ENCODE measurements around the gene ORAI3.

DNA sequence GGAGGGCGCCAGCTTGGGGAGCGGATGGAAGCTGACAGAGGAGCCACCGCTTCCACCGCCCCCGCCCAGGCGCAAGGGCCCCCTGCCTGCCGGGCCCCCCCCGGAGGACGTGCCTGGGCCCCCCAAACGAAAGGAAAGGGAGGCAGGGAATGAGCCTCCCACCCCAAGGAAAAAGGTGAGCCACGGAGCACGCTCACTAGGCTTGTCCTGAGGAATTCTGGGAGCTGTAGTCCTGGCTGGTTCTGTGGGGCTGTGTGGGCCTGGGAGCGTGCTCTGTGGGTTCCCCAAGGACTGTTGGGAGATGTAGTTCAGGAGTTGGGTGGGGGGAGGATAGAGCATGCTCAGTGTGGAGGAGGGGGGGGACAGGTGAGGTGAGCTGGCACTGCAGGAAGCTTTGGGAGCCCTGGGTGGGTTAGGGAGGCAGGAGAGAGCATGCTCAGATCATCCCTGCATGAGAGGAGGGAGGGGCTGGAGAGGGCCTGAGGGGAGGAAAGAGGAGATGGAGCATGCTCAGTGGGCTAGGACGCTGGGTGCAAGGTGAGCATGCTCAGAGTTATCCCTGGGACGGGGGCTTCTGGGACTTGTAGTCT lies 21.0 kb upstream of the ORAI3 start:
- TF ChIP-seq, protein P1, sequence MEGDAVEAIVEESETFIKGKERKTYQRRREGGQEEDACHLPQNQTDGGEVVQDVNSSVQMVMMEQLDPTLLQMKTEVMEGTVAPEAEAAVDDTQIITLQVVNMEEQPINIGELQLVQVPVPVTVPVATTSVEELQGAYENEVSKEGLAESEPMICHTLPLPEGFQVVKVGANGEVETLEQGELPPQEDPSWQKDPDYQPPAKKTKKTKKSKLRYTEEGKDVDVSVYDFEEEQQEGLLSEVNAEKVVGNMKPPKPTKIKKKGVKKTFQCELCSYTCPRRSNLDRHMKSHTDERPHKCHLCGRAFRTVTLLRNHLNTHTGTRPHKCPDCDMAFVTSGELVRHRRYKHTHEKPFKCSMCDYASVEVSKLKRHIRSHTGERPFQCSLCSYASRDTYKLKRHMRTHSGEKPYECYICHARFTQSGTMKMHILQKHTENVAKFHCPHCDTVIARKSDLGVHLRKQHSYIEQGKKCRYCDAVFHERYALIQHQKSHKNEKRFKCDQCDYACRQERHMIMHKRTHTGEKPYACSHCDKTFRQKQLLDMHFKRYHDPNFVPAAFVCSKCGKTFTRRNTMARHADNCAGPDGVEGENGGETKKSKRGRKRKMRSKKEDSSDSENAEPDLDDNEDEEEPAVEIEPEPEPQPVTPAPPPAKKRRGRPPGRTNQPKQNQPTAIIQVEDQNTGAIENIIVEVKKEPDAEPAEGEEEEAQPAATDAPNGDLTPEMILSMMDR (IDR thresholded peaks at IDR 0.05; ENCODE audit: borderline replicate concordance, extremely low read depth, low read length, poor library complexity, severe bottlenecking), result no peak
- TF ChIP-seq EZH2 (IDR thresholded peaks at IDR 0.05; ENCODE audit: borderline replicate concordance, low read depth, low read length, severe bottlenecking), result no peak
